Mesendoderm (in vitro differentiated cells): ENCODE measurements around the gene ZNF234.

Experiments used
- DNase-seq: peaks from one replicate; pipeline ENCODE4 v3.0.0; 2013
- H2AK5ac ChIP-seq: 2 replicates; pipeline ENCODE4 v1.6.1; 2013; ENCODE audit warnings: low read length, inconsistent platforms
- H2BK120ac ChIP-seq: 2 replicates; pipeline ENCODE4 v1.6.1; 2013; ENCODE audit warnings: low read depth, mild to moderate bottlenecking, low read length, moderate library complexity, mixed read lengths
- H2BK15ac ChIP-seq: replicated peaks from 2 replicates; pipeline ENCODE4 v1.6.1; 2013; ENCODE audit warnings: low read depth, mild to moderate bottlenecking, moderate library complexity
- H2BK5ac ChIP-seq: 2 replicates; pipeline ENCODE4 v1.6.1; 2013; ENCODE audit warnings: low read length, inconsistent platforms
- H3K18ac ChIP-seq: 2 replicates; pipeline ENCODE4 v1.6.1; 2013; ENCODE audit warnings: mild to moderate bottlenecking, low read length, mixed read lengths
- H3K23ac ChIP-seq: one replicate; pipeline ENCODE4 v1.6.1; 2013; ENCODE audit warnings: low read length
- H3K27ac ChIP-seq: 2 replicates; pipeline ENCODE4 v1.5.1; 2013; ENCODE audit warnings: low read depth, mild to moderate bottlenecking, inconsistent platforms, low read length, moderate library complexity
- H3K27me3 ChIP-seq: 2 replicates; pipeline ENCODE4 v1.6.1; 2013; ENCODE audit warnings: low read length, control low read depth, mild to moderate bottlenecking, inconsistent platforms; ENCODE audit not compliant: insufficient read depth, poor library complexity
- H3K36me3 ChIP-seq: 2 replicates; pipeline ENCODE4 v1.6.1; 2013; ENCODE audit warnings: low read length, inconsistent platforms; ENCODE audit not compliant: control insufficient read depth, insufficient read depth
- H3K4ac ChIP-seq: one replicate; pipeline ENCODE4 v1.6.1; 2013; ENCODE audit warnings: low read depth, mild to moderate bottlenecking, low read length, moderate library complexity
- H3K4me1 ChIP-seq: 2 replicates; pipeline ENCODE4 v1.6.1; 2013; ENCODE audit warnings: low read depth, low read length, inconsistent platforms; ENCODE audit not compliant: control insufficient read depth
- H3K4me2 ChIP-seq: 2 replicates; pipeline ENCODE4 v1.6.1; 2013; ENCODE audit warnings: low read length
- H3K4me3 ChIP-seq: 2 replicates; pipeline ENCODE4 v1.5.1; 2013; ENCODE audit warnings: mild to moderate bottlenecking, low read length
- H3K56ac ChIP-seq: one replicate; pipeline ENCODE4 v1.6.1; 2013; ENCODE audit warnings: low read length
- H3K79me1 ChIP-seq: 2 replicates; pipeline ENCODE4 v1.6.1; 2013; ENCODE audit warnings: low read length, inconsistent platforms
- H3K79me2 ChIP-seq: 2 replicates; pipeline ENCODE4 v1.6.1; 2013; ENCODE audit warnings: mild to moderate bottlenecking, low read length; ENCODE audit not compliant: control insufficient read depth, insufficient read depth
- H3K9ac ChIP-seq: 2 replicates; pipeline ENCODE4 v1.6.1; 2013; ENCODE audit warnings: low read length, inconsistent platforms
- H4K5ac ChIP-seq: one replicate; pipeline ENCODE4 v1.6.1; 2013; ENCODE audit warnings: low read length
- H4K8ac ChIP-seq: one replicate; pipeline ENCODE4 v1.6.1; 2013; ENCODE audit warnings: low read depth, mild to moderate bottlenecking, control low read depth, low read length, moderate library complexity
- WGBS: extraction: QIAGEN DNeasy Blood & Tissue Kit; methylation state at CpG from one replicate; pipeline ENCODE4 v1.1.7; 2013; ENCODE audit warnings: low lambda C conversion rate, missing lambda C conversion rate; ENCODE audit not compliant: insufficient coverage; ENCODE audit errors: extremely low coverage; 5-methylcytosine and 5-hydroxymethylcytosine counted together

ZNF234 gene

GRCh38 chr19:44204772-44205171 lies 63.4 kb downstream of the ZNF234 start:
- no peak overlapping the region for H3K4me3 ChIP-seq
- no peak overlapping the region for H3K9ac ChIP-seq
- whole genome bisulfite sequencing = no CpG with 5 or more reads among the region's 2 CpGs
- no peak overlapping the region for H4K8ac ChIP-seq
- no peak for DNase-seq
- no peak overlapping the region for H4K5ac ChIP-seq
- H3K27ac ChIP-seq = no peak overlapping the region
- H2BK120ac ChIP-seq = no peak overlapping the region
- H3K18ac ChIP-seq = no peak overlapping the region
- H2BK15ac ChIP-seq = no peak overlapping the region
- no peaks in the 10 kb centered on the region for H3K4me1 ChIP-seq
- H3K79me2 ChIP-seq = no peaks in the 10 kb centered on the region
- H3K4me2 ChIP-seq = no peak overlapping the region
- H3K79me1 ChIP-seq = no peaks in the 10 kb centered on the region
- H3K56ac ChIP-seq = no peak overlapping the region
- no peaks in the 10 kb centered on the region for H3K36me3 ChIP-seq
- no peak overlapping the region for H3K23ac ChIP-seq
- no peak overlapping the region for H2BK5ac ChIP-seq
- no peaks in the 10 kb centered on the region for H3K27me3 ChIP-seq
- H3K4ac ChIP-seq = no peak overlapping the region
- H2AK5ac ChIP-seq = no peak overlapping the region

DNA sequence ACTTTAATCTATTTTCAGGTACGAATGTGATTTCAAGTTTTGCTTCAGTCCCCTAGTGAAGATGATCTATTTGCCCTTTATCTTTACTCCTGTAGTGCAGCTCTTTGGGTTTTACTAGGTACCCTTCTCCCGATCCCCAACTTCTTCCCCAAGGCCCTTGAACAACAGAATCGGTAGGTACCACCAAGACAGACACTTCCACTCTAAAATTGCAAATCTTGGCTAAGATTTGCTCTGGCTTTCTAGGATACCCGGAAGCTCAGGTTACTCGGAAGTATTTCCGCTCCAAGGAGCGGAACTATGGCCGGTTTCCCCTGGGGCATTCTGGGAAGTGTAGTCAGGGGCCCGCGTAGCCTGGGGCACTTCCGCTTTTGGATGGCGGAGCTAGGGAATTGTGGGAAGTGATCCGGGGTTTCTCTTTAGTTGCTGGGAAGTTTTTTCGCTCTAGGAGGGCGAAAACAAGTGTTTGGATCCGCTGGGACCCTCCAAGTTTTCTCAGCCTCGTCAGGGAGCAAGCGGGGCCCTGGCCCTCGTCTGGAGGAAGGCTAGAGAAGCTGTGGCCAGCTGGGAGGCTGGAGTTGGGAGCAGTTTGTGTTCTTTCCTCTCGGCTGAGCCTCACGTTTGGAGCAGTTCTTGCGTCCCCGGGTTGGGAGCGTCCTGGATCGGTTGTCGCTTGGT lies 65.9 kb downstream of the ZNF234 start:
- no CpG with 5 or more reads among the region's 26 CpGs for WGBS
- Histone ChIP-seq H2AK5ac (no peak overlapping the region), H2BK120ac (no peak overlapping the region)

More for the DNA sequence above, 65.9 kb downstream of the ZNF234 start:
- Histone ChIP-seq H3K18ac (peak overlapping the region; percentile 54), H3K79me2 (no peaks in the 10 kb centered on the region), H3K79me1 (no peaks in the 10 kb centered on the region), H4K5ac (peak overlapping the region; percentile 86), H2BK5ac (no peak overlapping the region), H3K56ac (peak overlapping the region; percentile 81), H3K4ac (no peak overlapping the region), H3K4me1 (no peaks in the 10 kb centered on the region), H3K23ac (no peak overlapping the region), H3K27ac (peak overlapping the region; percentile 13), H2BK15ac (no peak overlapping the region), H3K4me2 (peak overlapping the region; percentile 63), H3K27me3 (no peaks in the 10 kb centered on the region), H3K9ac (peak overlapping the region; percentile 69), H3K36me3 (no peaks in the 10 kb centered on the region), H4K8ac (peak overlapping the region; percentile 86), H3K4me3 (peak overlapping the region; percentile 52)
- peak; percentile 97 for DNase-seq
